ENCODE results near the gene AP4B1.
"Not testable (repeated sequence)": the region's sequence is repeated elsewhere in the genome, so short reads cannot be mapped to it uniquely, and the experiment has no call there.

The AP4B1 gene

DNA sequence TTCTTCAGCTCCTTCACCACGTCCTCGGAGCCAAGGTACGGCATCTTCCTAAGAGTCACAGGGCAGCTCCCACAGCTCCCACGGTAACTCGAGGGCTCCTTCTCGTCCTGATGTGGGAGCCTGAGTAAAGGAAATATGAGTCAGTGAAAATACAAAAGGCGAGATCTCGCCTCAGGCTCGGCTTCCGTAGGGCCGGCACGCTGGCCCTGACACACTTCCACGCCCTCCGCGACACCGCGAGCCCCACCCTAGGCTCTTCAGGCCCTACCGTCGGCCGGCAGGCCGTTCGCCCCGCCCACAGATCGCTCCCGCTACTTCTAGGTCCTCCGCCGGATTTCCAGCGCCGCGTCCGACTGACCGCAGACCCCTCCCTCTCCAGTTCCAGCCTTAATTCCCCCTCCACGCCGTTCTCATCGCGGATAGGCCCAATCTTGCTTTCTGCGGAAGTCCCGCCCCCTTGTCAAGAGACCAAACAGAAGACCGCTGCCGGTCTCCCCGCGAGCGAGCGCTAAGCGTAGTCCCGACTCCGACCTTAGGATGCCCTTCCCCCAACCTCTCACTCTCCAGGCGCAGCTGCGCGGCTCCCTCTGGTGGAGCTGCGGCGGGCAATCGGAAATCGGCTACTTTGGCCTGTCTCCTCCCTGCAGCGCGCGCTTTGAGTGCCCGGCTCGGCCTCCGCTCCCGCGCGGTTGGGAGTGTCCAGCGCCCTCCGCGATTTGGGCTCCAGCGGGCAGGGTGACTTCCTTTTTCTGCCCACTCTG lies at the start of gene AP4B1, which contains the start of gene DCLRE1B:
TSS of gene AP4B1 (minus strand) at position 126 of the 761 bp plus-strand sequence. CDS start at position 44, 82 bp downstream.
TSS of gene DCLRE1B (plus strand) at position 653 of the 761 bp plus-strand sequence. CDS start 261 bp downstream, outside the sequence.
- peak; percentile 94 for DNase-seq

DNA sequence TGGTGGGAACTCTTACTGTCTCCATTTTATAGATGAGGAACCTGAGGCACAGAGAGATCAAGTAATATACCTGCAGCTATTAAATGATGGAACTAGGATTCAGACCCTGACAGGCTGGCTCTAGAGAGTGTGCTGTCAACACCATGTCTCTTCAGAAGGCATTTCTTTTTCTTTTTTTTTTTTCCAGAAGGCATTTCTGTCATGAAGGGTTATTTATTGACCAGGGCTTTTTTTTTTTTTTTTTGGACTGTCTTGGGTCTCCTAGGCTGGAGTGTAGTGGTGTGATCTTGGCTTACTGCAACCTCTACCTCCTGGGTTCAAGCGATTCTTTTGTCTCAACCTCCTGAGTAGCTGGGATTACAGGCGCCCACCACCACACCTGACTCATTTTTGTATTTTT lies 47.1 kb upstream of the AP4B1 start:
- no peak for DNase-seq

DNA sequence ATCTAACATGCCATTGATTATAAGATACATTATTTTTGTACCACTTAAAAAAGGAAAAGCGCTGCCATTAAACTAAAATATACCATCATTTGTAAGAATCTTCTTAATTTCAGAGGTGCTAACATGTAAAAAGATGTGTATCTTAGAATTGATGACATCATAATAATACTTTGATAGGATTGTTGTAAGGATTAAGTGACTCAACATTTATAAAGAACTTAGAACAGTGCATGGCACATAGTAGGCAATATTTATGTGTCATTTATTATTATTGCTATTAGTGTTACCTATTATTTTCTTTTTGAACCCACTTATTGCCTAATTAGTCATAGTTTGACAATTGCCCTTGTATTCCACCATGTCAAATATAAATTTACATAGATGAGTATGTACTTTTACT lies 46.3 kb upstream of the AP4B1 start:
- DNase-seq: no peak

DNA sequence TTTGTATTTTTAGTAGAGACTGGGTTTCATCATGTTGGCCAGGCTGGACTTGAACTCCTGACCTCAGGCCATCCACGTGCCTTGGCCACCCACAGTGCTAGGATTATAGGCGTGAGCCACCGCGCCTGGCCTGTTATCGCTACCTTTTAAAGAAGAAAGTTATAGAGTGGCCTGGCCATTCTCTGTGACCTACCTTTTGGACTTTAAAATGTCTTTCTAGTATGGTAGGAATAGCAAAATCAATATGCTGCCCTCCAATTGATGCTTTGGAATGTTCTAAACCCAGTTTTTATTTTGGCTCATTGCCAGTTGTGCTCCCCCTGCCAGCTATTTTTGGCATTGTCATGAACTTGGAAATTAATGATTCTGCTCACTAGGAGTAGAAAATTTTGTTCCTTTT lies 44.4 kb upstream of the AP4B1 start:
- no peak for DNase-seq

- not testable (repeated sequence) for DNase-seq
Measured at GRCh38 chr1:113948151-113948550, 43.6 kb upstream of the AP4B1 start.

DNA sequence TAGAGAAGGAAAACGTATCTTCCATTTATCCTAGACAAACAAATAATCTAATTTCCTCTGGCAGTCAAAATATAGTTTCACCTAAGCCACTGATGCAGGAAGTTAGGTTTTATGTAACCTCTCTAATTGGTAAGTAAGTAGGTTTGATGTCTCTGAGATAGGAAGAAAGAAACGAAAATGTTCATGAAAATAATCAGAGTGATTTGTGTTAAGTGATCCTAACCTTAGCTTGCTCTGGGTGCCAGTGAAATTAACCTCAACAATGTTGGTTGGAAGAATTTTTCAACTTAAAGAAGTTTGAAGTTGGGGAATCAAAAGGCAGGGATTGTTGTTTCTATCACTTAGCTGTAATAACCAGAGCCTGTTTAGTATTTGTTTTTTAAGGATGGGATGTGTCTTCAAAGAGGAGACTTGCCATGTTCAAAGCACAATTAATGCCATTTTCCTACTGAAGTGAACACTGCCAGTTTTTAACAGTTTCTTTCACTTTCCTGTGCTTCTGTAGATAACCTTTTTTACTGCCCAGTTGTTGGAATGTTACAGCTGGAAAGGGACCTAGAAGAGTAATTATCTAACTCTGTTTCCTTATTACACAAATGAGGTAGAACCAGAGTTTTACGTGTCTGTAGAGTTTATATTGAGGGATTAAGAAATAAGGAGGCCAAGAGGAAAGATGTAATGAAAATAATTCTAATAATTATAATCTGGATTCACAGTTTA lies 42.9 kb upstream of the AP4B1 start:
- no peak for DNase-seq

GRCh38 chr1:113946678-113947387 lies 42.2 kb upstream of the AP4B1 start:
- DNase-seq: no peak

- no peak for DNase-seq
Measured at GRCh38 chr1:113946112-113946511, 41.5 kb upstream of the AP4B1 start.

DNA sequence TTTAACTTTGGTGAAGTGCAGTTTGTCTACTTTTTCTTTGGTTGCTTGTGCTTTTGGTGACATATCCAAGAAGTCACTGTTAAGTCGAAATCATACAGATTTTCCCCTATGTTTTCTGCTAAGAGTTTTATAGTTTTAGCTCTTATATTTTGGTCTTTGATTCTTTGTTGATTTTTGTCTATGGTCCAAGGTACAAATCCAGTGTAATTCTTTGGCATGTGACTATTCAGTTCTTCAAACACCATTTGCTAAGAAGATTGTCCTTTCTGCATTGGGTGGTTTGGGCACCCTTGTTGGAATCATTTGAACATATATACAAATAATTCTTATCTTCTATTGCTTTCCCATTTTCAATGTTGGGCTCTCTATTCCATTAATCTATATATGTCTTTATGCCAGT lies 40.7 kb upstream of the AP4B1 start:
- DNase-seq: no peak

DNA sequence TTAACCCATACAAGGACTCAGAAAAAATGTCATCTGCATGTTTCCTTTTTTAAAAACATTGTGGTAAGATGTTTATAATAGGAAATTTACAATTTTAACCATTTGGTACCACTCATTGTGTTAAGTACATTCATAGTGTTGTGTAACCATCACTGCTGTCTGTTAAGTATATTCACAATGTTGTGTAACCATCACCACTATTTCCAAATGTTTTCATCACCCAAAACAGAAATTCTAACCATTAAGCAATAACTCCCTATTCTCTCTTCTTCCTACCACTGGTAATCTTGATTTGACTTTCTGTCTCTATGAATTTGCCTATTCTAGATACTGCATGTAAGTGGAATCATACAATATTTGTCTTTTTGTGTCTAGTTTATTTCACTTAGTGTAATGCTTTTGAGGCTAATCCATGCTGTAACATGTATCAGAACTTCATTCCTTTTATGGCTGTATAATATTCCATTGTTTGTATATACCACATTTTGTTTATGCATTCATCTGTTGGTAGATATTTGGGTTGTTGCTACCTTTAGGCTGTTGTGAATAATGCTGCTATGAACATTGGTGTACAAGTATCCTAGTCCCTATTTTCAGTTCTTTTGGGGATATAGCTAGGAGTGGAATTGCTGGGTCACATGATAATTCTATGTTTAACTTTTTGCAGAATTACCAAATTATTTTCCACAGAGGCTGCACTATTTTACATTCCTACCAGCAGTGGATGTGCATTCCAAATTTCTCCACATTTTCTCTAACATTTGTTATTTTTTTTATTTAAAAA lies 38.6 kb upstream of the AP4B1 start:
- DNase-seq: no peak

GRCh38 chr1:113942527-113942926 lies 37.9 kb upstream of the AP4B1 start:
- no peak for DNase-seq

DNA sequence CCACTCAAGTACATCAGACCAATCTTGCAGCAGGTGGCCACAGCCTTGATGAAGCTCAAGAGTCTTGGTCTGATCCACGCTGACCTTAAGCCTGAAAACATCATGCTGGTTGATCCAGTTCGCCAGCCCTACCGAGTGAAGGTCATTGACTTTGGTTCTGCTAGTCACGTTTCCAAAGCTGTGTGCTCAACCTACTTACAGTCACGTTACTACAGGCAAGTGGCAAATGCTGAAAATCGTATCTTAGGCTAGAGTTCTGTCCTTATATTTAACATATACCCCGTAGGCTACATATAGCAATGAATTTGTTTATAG lies 36.6 kb upstream of the AP4B1 start:
- no peak for DNase-seq

DNA sequence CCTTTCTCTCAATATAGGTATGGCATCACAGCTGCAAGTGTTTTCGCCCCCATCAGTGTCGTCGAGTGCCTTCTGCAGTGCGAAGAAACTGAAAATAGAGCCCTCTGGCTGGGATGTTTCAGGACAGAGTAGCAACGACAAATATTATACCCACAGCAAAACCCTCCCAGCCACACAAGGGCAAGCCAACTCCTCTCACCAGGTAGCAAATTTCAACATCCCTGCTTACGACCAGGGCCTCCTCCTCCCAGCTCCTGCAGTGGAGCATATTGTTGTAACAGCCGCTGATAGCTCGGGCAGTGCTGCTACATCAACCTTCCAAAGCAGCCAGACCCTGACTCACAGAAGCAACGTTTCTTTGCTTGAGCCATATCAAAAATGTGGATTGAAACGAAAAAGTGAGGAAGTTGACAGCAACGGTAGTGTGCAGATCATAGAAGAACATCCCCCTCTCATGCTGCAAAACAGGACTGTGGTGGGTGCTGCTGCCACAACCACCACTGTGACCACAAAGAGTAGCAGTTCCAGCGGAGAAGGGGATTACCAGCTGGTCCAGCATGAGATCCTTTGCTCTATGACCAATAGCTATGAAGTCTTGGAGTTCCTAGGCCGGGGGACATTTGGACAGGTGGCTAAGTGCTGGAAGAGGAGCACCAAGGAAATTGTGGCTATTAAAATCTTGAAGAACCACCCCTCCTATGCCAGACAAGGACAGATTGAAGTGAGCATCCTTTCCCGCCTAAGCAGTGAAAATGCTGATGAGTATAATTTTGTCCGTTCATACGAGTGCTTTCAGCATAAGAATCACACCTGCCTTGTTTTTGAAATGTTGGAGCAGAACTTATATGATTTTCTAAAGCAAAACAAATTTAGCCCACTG lies 36.0 kb upstream of the AP4B1 start:
- peak; percentile 11 for DNase-seq

- DNase-seq: no peak
Measured at GRCh38 chr1:113938192-113938591, 33.6 kb upstream of the AP4B1 start.

GRCh38 chr1:113937146-113937545 lies 32.5 kb upstream of the AP4B1 start:
- no peak for DNase-seq

GRCh38 chr1:113935970-113936369 lies 31.4 kb upstream of the AP4B1 start:
- DNase-seq: no peak

DNA sequence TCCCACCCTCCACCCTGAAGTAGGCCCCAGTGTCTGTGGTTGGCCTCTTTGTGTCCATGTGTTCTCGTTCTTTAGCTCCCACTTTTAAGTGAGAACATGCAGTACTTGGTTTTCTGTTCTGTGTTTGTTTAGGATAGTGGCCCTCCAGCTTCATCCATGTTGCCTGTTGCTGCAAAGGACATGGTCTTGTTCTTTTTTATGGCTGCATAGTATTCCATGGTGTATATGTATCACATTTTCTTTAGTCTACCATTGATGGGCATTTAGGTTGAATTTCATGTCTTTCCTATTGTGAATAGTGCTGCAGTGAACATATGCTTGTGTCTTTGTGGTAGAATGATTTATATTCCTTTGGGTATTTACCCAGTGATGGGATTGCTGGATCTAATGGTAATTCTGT lies 30.6 kb upstream of the AP4B1 start:
- DNase-seq: no peak

- DNase-seq: no peak
Measured at GRCh38 chr1:113934511-113935055, 30.0 kb upstream of the AP4B1 start.

GRCh38 chr1:113934006-113934405 lies 29.4 kb upstream of the AP4B1 start:
- no peak for DNase-seq

- no peak for DNase-seq
Measured at GRCh38 chr1:113931451-113931851, 26.9 kb upstream of the AP4B1 start.

DNA sequence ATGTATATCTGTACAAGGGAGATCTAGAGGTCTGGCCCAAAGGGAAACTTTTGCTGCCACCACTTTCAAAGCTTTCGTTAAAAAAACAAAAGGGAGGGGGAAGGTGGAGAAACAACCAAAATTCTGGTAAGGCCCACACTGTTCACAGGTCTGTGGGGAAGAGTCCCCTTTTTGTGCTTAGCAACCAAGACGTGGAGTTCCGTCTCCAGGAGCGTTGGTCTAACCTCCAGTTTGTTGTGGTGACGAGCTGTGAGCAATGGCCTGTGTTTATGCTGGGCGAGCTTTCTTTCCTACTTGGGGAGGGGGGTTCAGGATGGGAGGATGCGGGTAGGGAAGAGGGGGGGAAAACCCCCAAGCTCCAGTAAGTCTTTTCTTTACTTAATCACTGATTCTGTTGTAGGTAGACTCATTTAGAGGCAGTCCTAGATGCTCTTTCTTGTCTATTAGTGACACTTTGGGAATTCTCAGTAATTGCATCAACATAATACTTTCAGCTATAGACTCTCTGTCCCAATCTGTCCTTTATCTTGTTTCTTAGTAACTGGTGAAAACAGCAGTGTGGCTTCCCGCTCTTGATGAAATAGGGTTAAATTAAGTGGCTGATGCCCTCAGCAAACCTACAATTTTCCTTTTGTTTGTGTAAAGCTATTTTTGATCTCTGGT lies 26.0 kb upstream of the AP4B1 start:
- peak; percentile 36 for DNase-seq

Data from stimulated activated CD4-positive, alpha-beta T cell treated with anti-CD3 and anti-CD28 coated beads, Interleukin-4, amount 100 ng/mL, for 1 hour (primary cell).